Esophagus muscularis mucosa (tissue), 3 donors: ENCODE measurements around the gene CEP350.

Source experiments
- POLR2A ChIP-seq: fragments of 450-650 bp; IDR thresholded peaks from one replicate; pipeline ENCODE4 v1.6.1; 2017; ENCODE audit warnings: antibody characterized with exemption, moderate library complexity, mild to moderate bottlenecking, low read depth
- POLR2AphosphoS5 ChIP-seq, 2 donors: sonication (generic); formaldehyde crosslinking; IDR thresholded peaks; one replicate each; pipeline ENCODE4 v1.6.1; 2017; ENCODE audit warnings: antibody characterized with exemption in 2 of 2
- TF ChIP-seq, protein P1 (sequence below), 3 experiments: fragments of 200-600 bp in 2 of 3; fragments of 450-650 bp in 1 of 3; sonication (generic) in 2 of 3; IDR thresholded peaks; one replicate each; pipeline ENCODE4 v1.5.1; 2017 to 2019; ENCODE audit warnings: antibody characterized with exemption in 3 of 3, mild to moderate bottlenecking in 2 of 3, moderate library complexity in 1 of 3

DNA sequence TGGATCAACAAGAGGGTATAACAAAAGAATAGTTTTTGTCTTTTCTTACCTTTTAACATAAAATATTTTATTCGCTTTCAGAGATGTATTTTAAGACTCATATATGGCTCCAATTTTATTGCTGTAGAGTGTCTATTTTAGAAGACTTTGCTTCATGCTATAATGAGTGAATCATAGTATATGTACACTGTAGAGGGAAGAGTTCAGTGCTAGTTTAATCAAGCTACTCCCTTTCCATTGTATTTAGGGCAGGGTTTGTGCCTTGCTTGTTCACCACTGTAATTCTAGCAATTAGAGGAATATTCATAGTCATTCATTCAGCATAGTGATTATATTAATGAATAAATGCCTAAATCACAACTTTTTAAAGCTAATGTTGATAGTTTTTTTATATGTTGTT, 78.8 kb downstream of the CEP350 start:
- TF ChIP-seq, protein P1, sequence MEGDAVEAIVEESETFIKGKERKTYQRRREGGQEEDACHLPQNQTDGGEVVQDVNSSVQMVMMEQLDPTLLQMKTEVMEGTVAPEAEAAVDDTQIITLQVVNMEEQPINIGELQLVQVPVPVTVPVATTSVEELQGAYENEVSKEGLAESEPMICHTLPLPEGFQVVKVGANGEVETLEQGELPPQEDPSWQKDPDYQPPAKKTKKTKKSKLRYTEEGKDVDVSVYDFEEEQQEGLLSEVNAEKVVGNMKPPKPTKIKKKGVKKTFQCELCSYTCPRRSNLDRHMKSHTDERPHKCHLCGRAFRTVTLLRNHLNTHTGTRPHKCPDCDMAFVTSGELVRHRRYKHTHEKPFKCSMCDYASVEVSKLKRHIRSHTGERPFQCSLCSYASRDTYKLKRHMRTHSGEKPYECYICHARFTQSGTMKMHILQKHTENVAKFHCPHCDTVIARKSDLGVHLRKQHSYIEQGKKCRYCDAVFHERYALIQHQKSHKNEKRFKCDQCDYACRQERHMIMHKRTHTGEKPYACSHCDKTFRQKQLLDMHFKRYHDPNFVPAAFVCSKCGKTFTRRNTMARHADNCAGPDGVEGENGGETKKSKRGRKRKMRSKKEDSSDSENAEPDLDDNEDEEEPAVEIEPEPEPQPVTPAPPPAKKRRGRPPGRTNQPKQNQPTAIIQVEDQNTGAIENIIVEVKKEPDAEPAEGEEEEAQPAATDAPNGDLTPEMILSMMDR (IDR thresholded peaks at IDR 0.05) = no peak
- TF ChIP-seq POLR2AphosphoS5 (IDR thresholded peaks at IDR 0.05) (no peak), POLR2A (no peak)
